HepG2 (cell line): ENCODE data around the gene RUNX3. TPM values are rescaled to one million over a fixed set of nuclear protein-coding genes. Genes with fewer than 3 reads are reported as not detected.

Experiments used
- BCL6 ChIP-seq: IDR thresholded peaks from 2 replicates; pipeline ENCODE4 v1.6.1; 2016; ENCODE audit warnings: missing genetic modification reagents, missing compliant biosample characterization
- BRD4 ChIP-seq: sonication (generic); formaldehyde crosslinking; IDR thresholded peaks from 2 replicates; pipeline ENCODE4 v1.4.0; 2020; ENCODE audit warnings: missing genetic modification reagents
- ELF4 ChIP-seq: sonication (generic); formaldehyde crosslinking; IDR thresholded peaks from 2 replicates; pipeline ENCODE4 v1.5.0; 2020; ENCODE audit warnings: missing genetic modification reagents, mild to moderate bottlenecking, moderate library complexity, borderline replicate concordance
- FOSL1 ChIP-seq: sonication (generic); formaldehyde crosslinking; IDR thresholded peaks from 2 replicates; pipeline ENCODE4 v1.9.0; 2021; ENCODE audit warnings: missing genetic modification reagents, borderline replicate concordance
- HDAC6 ChIP-seq: fragments of 200-600 bp; sonication (generic); IDR thresholded peaks from 2 replicates; pipeline ENCODE4 v1.7.0; 2017; ENCODE audit warnings: mild to moderate bottlenecking, antibody characterized with exemption, low read length, low read depth
- HHEX ChIP-seq: IDR thresholded peaks from 2 replicates; pipeline ENCODE4 v1.6.1; 2016; ENCODE audit warnings: control low read depth
- KDM2A ChIP-seq: sonication (generic); formaldehyde crosslinking; IDR thresholded peaks from 2 replicates; pipeline ENCODE4 v1.4.0; 2020; ENCODE audit warnings: low read depth, missing genetic modification reagents, borderline replicate concordance
- LCORL ChIP-seq, 2 experiments: fragments of 450-650 bp in 1 of 2; sonication (generic) in 1 of 2; formaldehyde crosslinking in 1 of 2; IDR thresholded peaks; 2 replicates each; pipeline versions ENCODE4 v1.5.0 to v1.6.1; 2017 to 2020; ENCODE audit warnings: antibody characterized with exemption in 1 of 2, missing genetic modification reagents in 1 of 2
- MAF1 ChIP-seq: sonication (generic); formaldehyde crosslinking; IDR thresholded peaks from 2 replicates; pipeline ENCODE4 v1.5.0; 2020; ENCODE audit warnings: missing genetic modification reagents, borderline replicate concordance
- NBN ChIP-seq: fragments of 450-650 bp; conservative IDR thresholded peaks from 2 replicates; pipeline ENCODE4 v1.6.1; 2017
- NCOA5 ChIP-seq: sonication (generic); formaldehyde crosslinking; IDR thresholded peaks from 2 replicates; pipeline ENCODE4 v1.4.0; 2020; ENCODE audit warnings: missing genetic modification reagents
- NFKBIZ ChIP-seq: IDR thresholded peaks from 2 replicates; pipeline ENCODE4 v1.6.1; 2018; ENCODE audit warnings: missing genetic modification reagents, missing compliant biosample characterization
- NFRKB ChIP-seq: fragments of 450-650 bp; IDR thresholded peaks from 2 replicates; pipeline ENCODE4 v1.6.1; 2017
- NR2F1 ChIP-seq, 2 experiments: fragments of 450-650 bp in 1 of 2; formaldehyde crosslinking in 1 of 2; IDR thresholded peaks; 2 replicates each; pipeline versions ENCODE4 v1.5.0 to v1.6.1; 2016 to 2020; ENCODE audit warnings: mild to moderate bottlenecking in 1 of 2, missing compliant biosample characterization in 1 of 2, missing genetic modification reagents in 1 of 2, moderate library complexity in 1 of 2
- RBFOX2 ChIP-seq: fragments of 200-400 bp; formaldehyde crosslinking; IDR thresholded peaks from 2 replicates; pipeline ENCODE4 v1.6.1; 2017; ENCODE audit warnings: low read depth, mild to moderate bottlenecking, low read length
- RFX5 ChIP-seq: IDR thresholded peaks from 2 replicates; pipeline ENCODE4 v1.6.1; 2011; ENCODE audit warnings: low read depth, low read length, improper control_type of control experiment
- RXRA ChIP-seq: sonication (generic); formaldehyde crosslinking; IDR thresholded peaks from 2 replicates; pipeline ENCODE4 v1.5.1; 2020; ENCODE audit warnings: missing genetic modification reagents
- SUZ12 ChIP-seq: fragments of 150-350 bp; IDR thresholded peaks from 2 replicates; pipeline ENCODE4 v1.6.1; 2014; ENCODE audit warnings: low read depth, low read length
- TBX3 ChIP-seq: fragments of 450-650 bp; IDR thresholded peaks from 2 replicates; pipeline ENCODE4 v1.6.1; 2017; ENCODE audit warnings: antibody characterized with exemption, mild to moderate bottlenecking, inconsistent platforms, borderline replicate concordance
- THAP7 ChIP-seq: sonication (generic); formaldehyde crosslinking; IDR thresholded peaks from 2 replicates; pipeline ENCODE4 v1.8.1; 2023; ENCODE audit warnings: mild to moderate bottlenecking, missing genetic modification reagents
- ZFP37 ChIP-seq: sonication (generic); formaldehyde crosslinking; IDR thresholded peaks from 2 replicates; pipeline ENCODE4 v1.4.0; 2020; ENCODE audit warnings: missing genetic modification reagents, borderline replicate concordance
- ZNF205 ChIP-seq: IDR thresholded peaks from 2 replicates; pipeline ENCODE4 v1.6.1; 2018; ENCODE audit warnings: missing biosample characterization, missing genetic modification reagents
- ZNF335 ChIP-seq: sonication (generic); formaldehyde crosslinking; IDR thresholded peaks from 2 replicates; pipeline ENCODE4 v1.4.0; 2020; ENCODE audit warnings: missing genetic modification reagents
- ZNF720 ChIP-seq: sonication (generic); formaldehyde crosslinking; IDR thresholded peaks from 2 replicates; pipeline ENCODE4 v1.4.0; 2020; ENCODE audit warnings: missing genetic modification reagents
- ZSCAN22 ChIP-seq: sonication (generic); formaldehyde crosslinking; IDR thresholded peaks from 2 replicates; pipeline ENCODE4 v1.4.0; 2020; ENCODE audit warnings: mild to moderate bottlenecking, missing genetic modification reagents
- ZSCAN31 ChIP-seq: sonication (generic); formaldehyde crosslinking; IDR thresholded peaks from 2 replicates; pipeline ENCODE4 v1.5.0; 2020; ENCODE audit warnings: low read depth, mild to moderate bottlenecking, missing genetic modification reagents
- polyA plus RNA-seq, 8 experiments: library from polyadenylated mRNA; depleted of rRNA in 3 of 8; stranded (reverse) in 7 of 8; unstranded in 1 of 8; fragments of >200 nt; fragmentation: Illumina TruSeq in 4 of 8; extraction: Trizol in 4 of 8; gene quantifications; 2 replicates each; pipeline versions ENCODE4 v1.2.1 to v1.2.3, GENCODE V29; 2011 to 2016; ENCODE audit warnings: low read depth in 4 of 8, missing spikeins in 1 of 8, mixed read lengths in 1 of 8; ENCODE audit not compliant: insufficient read depth in 1 of 8
- total RNA-seq, 5 experiments: library from RNA; depleted of rRNA; stranded (reverse); fragments of >200 nt; fragmentation: Illumina TruSeq; extraction: Trizol; gene quantifications; 2 replicates each; pipeline ENCODE4 v1.2.3, GENCODE V29; 2016; ENCODE audit warnings: low read depth in 1 of 5
- TF ChIP-seq, protein P1 (sequence below): sonication (generic); formaldehyde crosslinking; IDR thresholded peaks from 2 replicates; pipeline ENCODE4 v1.5.0; 2020; ENCODE audit warnings: mild to moderate bottlenecking, missing genetic modification reagents

RUNX3 gene
- total and polyA plus RNA-seq, 2 of the 13 experiments (the other 11 are each of a cell fraction or from before 2014, with no cell fraction given): 0.04 to 0.22 TPM

GRCh38 chr1:24914226-24915069 lies 15.6 kb downstream of the RUNX3 start (continued):
- no peak for TF ChIP-seq FOSL1 (CRISPR knock-in tag)
- no peak for TF ChIP-seq HHEX (CRISPR knock-in tag)
- no peak for TF ChIP-seq NCOA5 (CRISPR knock-in tag)
- TF ChIP-seq NFRKB: no peak
- TF ChIP-seq RXRA: peak; percentile 25
- TF ChIP-seq ZNF205 (CRISPR knock-in tag): no peak
- no peak for TF ChIP-seq TBX3
- TF ChIP-seq ZNF335 (CRISPR knock-in tag): no peak
- TF ChIP-seq, protein P1, sequence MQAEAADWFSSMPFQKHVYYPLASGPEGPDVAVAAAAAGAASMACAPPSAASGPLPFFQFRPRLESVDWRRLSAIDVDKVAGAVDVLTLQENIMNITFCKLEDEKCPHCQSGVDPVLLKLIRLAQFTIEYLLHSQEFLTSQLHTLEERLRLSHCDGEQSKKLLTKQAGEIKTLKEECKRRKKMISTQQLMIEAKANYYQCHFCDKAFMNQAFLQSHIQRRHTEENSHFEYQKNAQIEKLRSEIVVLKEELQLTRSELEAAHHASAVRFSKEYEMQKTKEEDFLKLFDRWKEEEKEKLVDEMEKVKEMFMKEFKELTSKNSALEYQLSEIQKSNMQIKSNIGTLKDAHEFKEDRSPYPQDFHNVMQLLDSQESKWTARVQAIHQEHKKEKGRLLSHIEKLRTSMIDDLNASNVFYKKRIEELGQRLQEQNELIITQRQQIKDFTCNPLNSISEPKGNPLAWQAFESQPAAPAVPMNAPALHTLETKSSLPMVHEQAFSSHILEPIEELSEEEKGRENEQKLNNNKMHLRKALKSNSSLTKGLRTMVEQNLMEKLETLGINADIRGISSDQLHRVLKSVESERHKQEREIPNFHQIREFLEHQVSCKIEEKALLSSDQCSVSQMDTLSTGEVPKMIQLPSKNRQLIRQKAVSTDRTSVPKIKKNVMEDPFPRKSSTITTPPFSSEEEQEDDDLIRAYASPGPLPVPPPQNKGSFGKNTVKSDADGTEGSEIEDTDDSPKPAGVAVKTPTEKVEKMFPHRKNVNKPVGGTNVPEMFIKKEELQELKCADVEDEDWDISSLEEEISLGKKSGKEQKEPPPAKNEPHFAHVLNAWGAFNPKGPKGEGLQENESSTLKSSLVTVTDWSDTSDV: no peak
- no peak; the same call in 1 of the 2 replicates for TF ChIP-seq LCORL (IDR thresholded peaks at IDR 0.05)
- 0 out of 2 replicates have a peak, but pooled peaks have one; percentile 29 for TF ChIP-seq LCORL (CRISPR knock-in tag; IDR thresholded peaks at IDR 0.05)
- no peak for TF ChIP-seq SUZ12
- TF ChIP-seq NBN: no peak
- no peak for TF ChIP-seq NFKBIZ
- TF ChIP-seq ZNF720 (CRISPR knock-in tag): no peak
- no peak for TF ChIP-seq ZSCAN31 (CRISPR knock-in tag)
- TF ChIP-seq ZSCAN22 (CRISPR knock-in tag): no peak
- peak; percentile 77 for TF ChIP-seq RBFOX2
- no peak; a peak in 1 of 4 replicates for TF ChIP-seq NR2F1 (CRISPR knock-in tag; IDR thresholded peaks at IDR 0.05)
- TF ChIP-seq ZFP37 (CRISPR knock-in tag): no peak
- TF ChIP-seq BCL6: no peak
- TF ChIP-seq KDM2A (CRISPR knock-in tag): no peak; the same call in 1 of the 2 replicates
- no peak for TF ChIP-seq THAP7
- TF ChIP-seq ELF4 (CRISPR knock-in tag): no peak
- TF ChIP-seq BRD4 (CRISPR knock-in tag): no peak
- no peak for TF ChIP-seq MAF1
- no peak for TF ChIP-seq HDAC6
- TF ChIP-seq RFX5: no peak
